ENCODE results near the gene SLC29A4.
"Not testable (repeated sequence)": the region's sequence is repeated elsewhere in the genome, so short reads cannot be mapped to it uniquely, and the experiment has no call there.

Gene SLC29A4

DNA sequence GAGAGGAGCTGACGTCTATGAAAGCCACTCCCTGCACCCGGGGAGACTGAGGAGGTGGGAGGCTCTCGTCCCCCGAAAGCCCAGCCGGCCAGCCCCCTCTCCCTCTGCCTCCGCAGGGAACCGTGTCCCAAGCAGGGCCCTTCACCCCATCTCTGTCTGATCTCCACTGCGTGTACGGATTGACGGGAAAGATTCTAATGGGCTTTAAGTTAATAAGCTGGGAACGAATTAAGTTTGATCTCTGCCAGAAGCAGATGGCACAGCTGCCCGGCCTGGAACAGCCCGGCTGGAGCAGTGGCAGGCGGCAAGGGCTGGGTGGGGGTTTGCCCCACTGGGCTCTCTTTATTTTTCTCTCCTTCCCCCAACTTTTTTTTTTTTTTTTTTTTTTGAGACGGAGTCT is 6.1 kb upstream of the SLC29A4 start:
- peak; percentile 36 for ATAC-seq
- TF ChIP-seq, protein P1, sequence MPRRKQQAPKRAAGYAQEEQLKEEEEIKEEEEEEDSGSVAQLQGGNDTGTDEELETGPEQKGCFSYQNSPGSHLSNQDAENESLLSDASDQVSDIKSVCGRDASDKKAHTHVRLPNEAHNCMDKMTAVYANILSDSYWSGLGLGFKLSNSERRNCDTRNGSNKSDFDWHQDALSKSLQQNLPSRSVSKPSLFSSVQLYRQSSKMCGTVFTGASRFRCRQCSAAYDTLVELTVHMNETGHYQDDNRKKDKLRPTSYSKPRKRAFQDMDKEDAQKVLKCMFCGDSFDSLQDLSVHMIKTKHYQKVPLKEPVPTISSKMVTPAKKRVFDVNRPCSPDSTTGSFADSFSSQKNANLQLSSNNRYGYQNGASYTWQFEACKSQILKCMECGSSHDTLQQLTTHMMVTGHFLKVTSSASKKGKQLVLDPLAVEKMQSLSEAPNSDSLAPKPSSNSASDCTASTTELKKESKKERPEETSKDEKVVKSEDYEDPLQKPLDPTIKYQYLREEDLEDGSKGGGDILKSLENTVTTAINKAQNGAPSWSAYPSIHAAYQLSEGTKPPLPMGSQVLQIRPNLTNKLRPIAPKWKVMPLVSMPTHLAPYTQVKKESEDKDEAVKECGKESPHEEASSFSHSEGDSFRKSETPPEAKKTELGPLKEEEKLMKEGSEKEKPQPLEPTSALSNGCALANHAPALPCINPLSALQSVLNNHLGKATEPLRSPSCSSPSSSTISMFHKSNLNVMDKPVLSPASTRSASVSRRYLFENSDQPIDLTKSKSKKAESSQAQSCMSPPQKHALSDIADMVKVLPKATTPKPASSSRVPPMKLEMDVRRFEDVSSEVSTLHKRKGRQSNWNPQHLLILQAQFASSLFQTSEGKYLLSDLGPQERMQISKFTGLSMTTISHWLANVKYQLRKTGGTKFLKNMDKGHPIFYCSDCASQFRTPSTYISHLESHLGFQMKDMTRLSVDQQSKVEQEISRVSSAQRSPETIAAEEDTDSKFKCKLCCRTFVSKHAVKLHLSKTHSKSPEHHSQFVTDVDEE (CRISPR knock-in tag; IDR thresholded peaks at IDR 0.05): peak; percentile 74; the same call in 1 of the 2 replicates
- TF ChIP-seq ZNF70 (CRISPR knock-in tag; IDR thresholded peaks at IDR 0.05) (no peak), TCF4 (CRISPR knock-in tag; IDR thresholded peaks at IDR 0.05; ENCODE audit: borderline replicate concordance) (peak; percentile 78; the same call in 1 of the 2 replicates)

- TF ChIP-seq ESRRG (CRISPR knock-in tag; IDR thresholded peaks at IDR 0.05): no peak
- TF ChIP-seq CSRNP3 (CRISPR knock-in tag; IDR thresholded peaks at IDR 0.05): no peak
- TF ChIP-seq ZC3H10 (CRISPR knock-in tag; IDR thresholded peaks at IDR 0.05): no peak
- no peak for TF ChIP-seq SNAI2 (CRISPR knock-in tag; IDR thresholded peaks at IDR 0.05)
- TF ChIP-seq ZNF565 (CRISPR knock-in tag; conservative IDR thresholded peaks at IDR 0.05; ENCODE audit: low read depth): no peak
- TF ChIP-seq RARB (CRISPR knock-in tag; IDR thresholded peaks at IDR 0.05): no peak
- TF ChIP-seq CSDC2 (CRISPR knock-in tag; IDR thresholded peaks at IDR 0.05): no peak
- TF ChIP-seq ZFP3 (CRISPR knock-in tag; IDR thresholded peaks at IDR 0.05): no peak
- TF ChIP-seq, protein P2, sequence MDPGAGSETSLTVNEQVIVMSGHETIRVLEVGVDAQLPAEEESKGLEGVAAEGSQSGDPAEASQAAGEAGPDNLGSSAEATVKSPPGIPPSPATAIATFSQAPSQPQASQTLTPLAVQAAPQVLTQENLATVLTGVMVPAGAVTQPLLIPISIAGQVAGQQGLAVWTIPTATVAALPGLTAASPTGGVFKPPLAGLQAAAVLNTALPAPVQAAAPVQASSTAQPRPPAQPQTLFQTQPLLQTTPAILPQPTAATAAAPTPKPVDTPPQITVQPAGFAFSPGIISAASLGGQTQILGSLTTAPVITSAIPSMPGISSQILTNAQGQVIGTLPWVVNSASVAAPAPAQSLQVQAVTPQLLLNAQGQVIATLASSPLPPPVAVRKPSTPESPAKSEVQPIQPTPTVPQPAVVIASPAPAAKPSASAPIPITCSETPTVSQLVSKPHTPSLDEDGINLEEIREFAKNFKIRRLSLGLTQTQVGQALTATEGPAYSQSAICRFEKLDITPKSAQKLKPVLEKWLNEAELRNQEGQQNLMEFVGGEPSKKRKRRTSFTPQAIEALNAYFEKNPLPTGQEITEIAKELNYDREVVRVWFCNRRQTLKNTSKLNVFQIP (CRISPR knock-in tag; IDR thresholded peaks at IDR 0.05; ENCODE audit: borderline replicate concordance, low read depth): no peak
- TF ChIP-seq ZFP30 (CRISPR knock-in tag; IDR thresholded peaks at IDR 0.05): no peak
- TF ChIP-seq PATZ1 (CRISPR knock-in tag; IDR thresholded peaks at IDR 0.05; ENCODE audit: borderline replicate concordance): no peak
- TF ChIP-seq, protein P3, sequence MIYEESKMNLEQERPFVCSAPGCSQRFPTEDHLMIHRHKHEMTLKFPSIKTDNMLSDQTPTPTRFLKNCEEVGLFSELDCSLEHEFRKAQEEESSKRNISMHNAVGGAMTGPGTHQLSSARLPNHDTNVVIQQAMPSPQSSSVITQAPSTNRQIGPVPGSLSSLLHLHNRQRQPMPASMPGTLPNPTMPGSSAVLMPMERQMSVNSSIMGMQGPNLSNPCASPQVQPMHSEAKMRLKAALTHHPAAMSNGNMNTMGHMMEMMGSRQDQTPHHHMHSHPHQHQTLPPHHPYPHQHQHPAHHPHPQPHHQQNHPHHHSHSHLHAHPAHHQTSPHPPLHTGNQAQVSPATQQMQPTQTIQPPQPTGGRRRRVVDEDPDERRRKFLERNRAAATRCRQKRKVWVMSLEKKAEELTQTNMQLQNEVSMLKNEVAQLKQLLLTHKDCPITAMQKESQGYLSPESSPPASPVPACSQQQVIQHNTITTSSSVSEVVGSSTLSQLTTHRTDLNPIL (CRISPR knock-in tag; IDR thresholded peaks at IDR 0.05; ENCODE audit: low read depth): no peak
- no peak for ATAC-seq
Measured at GRCh38 chr7:5278766-5279165, 4.0 kb upstream of the SLC29A4 start.

- no peak for ATAC-seq
- TF ChIP-seq ZNF8 (CRISPR knock-in tag; IDR thresholded peaks at IDR 0.05): no peak
- TF ChIP-seq BACH2 (CRISPR knock-in tag; IDR thresholded peaks at IDR 0.05; ENCODE audit: borderline replicate concordance): no peak
- TF ChIP-seq ZFP3 (CRISPR knock-in tag; IDR thresholded peaks at IDR 0.05): no peak
- TF ChIP-seq, protein P1 (CRISPR knock-in tag; IDR thresholded peaks at IDR 0.05): no peak
- TF ChIP-seq PATZ1 (CRISPR knock-in tag; IDR thresholded peaks at IDR 0.05; ENCODE audit: borderline replicate concordance): no peak
- TF ChIP-seq ZNF70 (CRISPR knock-in tag; IDR thresholded peaks at IDR 0.05): no peak
- TF ChIP-seq PPARA (CRISPR knock-in tag; IDR thresholded peaks at IDR 0.05; ENCODE audit: borderline replicate concordance): no peak
- no peak for TF ChIP-seq ESRRG (CRISPR knock-in tag; IDR thresholded peaks at IDR 0.05)
- no peak for TF ChIP-seq RARB (CRISPR knock-in tag; IDR thresholded peaks at IDR 0.05)
- TF ChIP-seq, protein P2 (CRISPR knock-in tag; IDR thresholded peaks at IDR 0.05; ENCODE audit: borderline replicate concordance, low read depth): no peak
- TF ChIP-seq ZC3H10 (CRISPR knock-in tag; IDR thresholded peaks at IDR 0.05): no peak
Measured at GRCh38 chr7:5279734-5280133, 3.0 kb upstream of the SLC29A4 start.

DNA sequence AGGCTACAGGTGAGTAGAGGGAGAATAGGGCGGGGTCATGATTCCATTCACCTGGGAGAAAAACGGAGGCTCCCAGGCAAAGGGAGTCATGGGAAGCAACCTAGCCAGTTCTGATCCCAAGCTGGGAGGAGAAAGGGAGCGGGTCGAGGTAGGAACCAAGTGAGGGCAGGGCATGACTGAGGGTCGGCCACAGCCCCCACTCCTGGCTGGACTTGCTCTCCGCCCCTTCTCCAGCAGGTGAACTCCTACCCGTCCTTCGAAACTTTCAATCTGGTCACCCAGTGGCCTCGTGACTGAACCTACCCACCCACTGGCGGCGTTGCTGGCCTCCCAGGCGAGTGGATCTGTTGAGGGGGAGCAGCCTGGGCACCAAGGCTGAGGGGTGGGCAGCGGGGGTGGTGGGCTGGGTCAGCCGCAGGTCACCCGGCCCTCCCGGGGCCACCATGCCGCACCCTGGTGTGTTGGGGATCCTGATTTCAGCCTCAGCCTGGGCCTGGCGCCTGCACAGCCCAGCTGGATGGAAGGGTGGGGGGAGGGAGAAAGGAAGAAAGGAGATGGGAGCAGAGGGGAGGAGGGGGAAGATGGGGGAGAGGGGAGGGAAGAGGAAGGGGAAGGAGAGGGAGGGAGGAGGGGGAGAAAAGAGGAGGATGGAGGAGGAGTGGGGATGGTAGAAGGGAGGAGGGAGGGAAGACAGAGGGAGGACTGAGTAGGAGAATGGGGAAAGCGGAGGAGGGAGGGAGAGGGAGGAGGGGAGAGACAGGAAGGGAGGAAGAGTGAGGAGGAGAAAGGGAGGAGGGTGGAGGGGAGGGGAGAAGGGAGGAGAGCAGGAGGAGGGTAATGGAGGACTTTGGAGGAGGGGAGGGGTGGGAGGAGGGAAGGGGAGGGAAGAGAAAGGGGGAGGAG is 894 bp upstream of the SLC29A4 start:
- ATAC-seq: not testable (repeated sequence)

Measured in SK-N-SH treated with all-trans-retinoic acid at 6 μM for 48 hours (cell line).